IMR-90 (cell line): ENCODE results near the gene DUSP23.

Experiments used
- CHD1 ChIP-seq: IDR thresholded peaks from 2 replicates; pipeline ENCODE4 v1.6.1; 2012; ENCODE audit warnings: low read depth, low read length, improper control_type of control experiment
- FOS ChIP-seq: fragments of 150-350 bp; IDR thresholded peaks from 2 replicates; pipeline ENCODE4 v1.6.1; 2016; ENCODE audit warnings: low read depth, low read length
- MAFK ChIP-seq: IDR thresholded peaks from 2 replicates; pipeline ENCODE4 v1.6.1; 2012; ENCODE audit warnings: low read depth, low read length, improper control_type of control experiment
- POLR2A ChIP-seq: IDR thresholded peaks from 2 replicates; pipeline ENCODE4 v1.6.1; 2012; ENCODE audit warnings: mild to moderate bottlenecking, low read depth, low read length
- RFX5 ChIP-seq: IDR thresholded peaks from 2 replicates; pipeline ENCODE4 v1.8.0; 2012; ENCODE audit warnings: low read depth, mild to moderate bottlenecking, low read length, moderate library complexity
- TF ChIP-seq, protein P1 (sequence below): conservative IDR thresholded peaks from 2 replicates; pipeline ENCODE4 v1.5.1; 2012; ENCODE audit warnings: mild to moderate bottlenecking, low read depth, low read length, improper control_type of control experiment

DNA sequence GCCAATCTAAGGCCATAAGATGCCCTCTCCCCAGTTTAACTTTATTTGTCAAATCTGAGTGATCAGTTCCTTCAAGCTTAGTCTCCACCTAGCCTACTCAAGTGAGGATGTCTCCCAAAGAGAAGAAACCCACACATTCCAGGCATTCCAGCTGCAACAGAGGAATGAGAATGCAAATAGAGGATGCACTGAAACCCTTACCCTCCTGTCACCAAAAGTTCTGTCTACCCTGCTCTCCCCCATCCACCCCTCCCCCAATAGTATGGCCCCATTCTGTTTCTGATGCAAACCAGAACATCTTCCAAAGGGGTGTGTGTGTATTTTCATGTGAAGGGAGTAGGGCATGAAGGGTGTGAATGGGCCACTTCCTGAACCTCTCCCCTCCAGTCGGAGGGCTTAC lies 3.0 kb downstream of the DUSP23 start:
- no peak for TF ChIP-seq FOS
- TF ChIP-seq, protein P1, sequence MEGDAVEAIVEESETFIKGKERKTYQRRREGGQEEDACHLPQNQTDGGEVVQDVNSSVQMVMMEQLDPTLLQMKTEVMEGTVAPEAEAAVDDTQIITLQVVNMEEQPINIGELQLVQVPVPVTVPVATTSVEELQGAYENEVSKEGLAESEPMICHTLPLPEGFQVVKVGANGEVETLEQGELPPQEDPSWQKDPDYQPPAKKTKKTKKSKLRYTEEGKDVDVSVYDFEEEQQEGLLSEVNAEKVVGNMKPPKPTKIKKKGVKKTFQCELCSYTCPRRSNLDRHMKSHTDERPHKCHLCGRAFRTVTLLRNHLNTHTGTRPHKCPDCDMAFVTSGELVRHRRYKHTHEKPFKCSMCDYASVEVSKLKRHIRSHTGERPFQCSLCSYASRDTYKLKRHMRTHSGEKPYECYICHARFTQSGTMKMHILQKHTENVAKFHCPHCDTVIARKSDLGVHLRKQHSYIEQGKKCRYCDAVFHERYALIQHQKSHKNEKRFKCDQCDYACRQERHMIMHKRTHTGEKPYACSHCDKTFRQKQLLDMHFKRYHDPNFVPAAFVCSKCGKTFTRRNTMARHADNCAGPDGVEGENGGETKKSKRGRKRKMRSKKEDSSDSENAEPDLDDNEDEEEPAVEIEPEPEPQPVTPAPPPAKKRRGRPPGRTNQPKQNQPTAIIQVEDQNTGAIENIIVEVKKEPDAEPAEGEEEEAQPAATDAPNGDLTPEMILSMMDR = no peak
- TF ChIP-seq MAFK = no peak
- TF ChIP-seq POLR2A = no peak
- TF ChIP-seq CHD1 = no peak
- no peak for TF ChIP-seq RFX5
